ENCODE data around the gene PRELP.
A peak's percentile ranks its signal among the peaks of the same experiment; 100 is the strongest.

PRELP gene

GRCh38 chr1:203477748-203478147 is 2.1 kb downstream of the PRELP start:
- DNase-seq (peak; percentile 14), ATAC-seq (replicated peaks) (peak; percentile 81 to 92)
- Mint-ChIP-seq H3K27me3 (peaks cover 6 to 10% of the 10 kb centered on the region in 2 donors), H3K4me1 (peaks cover 17 to 25% of the 10 kb centered on the region in 2 donors), H3K4me3 (no peak overlapping the region), H3K9me3 (no peaks in the 10 kb centered on the region), H3K36me3 (no peaks in the 10 kb centered on the region), H3K27ac (no peak overlapping the region)

- Mint-ChIP-seq H3K27me3 (peaks cover 6 to 8% of the 10 kb centered on the region in 2 donors), H3K27ac (no peak overlapping the region), H3K36me3 (no peaks in the 10 kb centered on the region), H3K9me3 (no peaks in the 10 kb centered on the region), H3K4me1 (peaks cover 17 to 25% of the 10 kb centered on the region in 2 donors), H3K4me3 (no peak overlapping the region)
- no peak for DNase-seq
- ATAC-seq (replicated peaks) = peak in 1 of 2 donors; percentile 17
These were observed 2.6 kb downstream of the PRELP start for GRCh38 chr1:203478231-203478630.

DNA sequence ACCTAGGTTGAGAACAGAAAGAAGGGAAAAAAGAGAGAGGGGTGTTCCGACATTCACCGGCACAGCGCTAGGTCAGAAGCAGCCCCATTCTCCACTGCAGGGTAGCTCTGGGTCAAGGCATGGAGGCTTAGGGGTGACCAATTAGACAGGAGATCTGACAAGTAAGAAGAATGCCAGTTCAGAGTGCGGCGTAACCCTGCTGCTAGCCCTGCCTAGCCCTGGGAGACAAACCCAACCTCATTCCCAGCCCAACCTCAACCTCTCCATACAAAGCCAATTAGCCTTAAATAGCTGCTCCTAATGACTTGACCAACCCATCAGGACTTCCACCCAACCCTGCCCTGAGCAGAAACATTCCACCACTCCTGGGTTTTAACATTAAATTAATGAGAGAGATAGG is 3.4 kb downstream of the PRELP start:
- Mint-ChIP-seq H3K36me3 (no peaks in the 10 kb centered on the region), H3K9me3 (no peaks in the 10 kb centered on the region), H3K27ac (no peak overlapping the region), H3K4me3 (no peak overlapping the region), H3K4me1 (peaks cover 17 to 25% of the 10 kb centered on the region in 2 donors), H3K27me3 (peaks cover 6 to 8% of the 10 kb centered on the region in 2 donors)
- DNase-seq = no peak
- no peak for ATAC-seq (replicated peaks)

GRCh38 chr1:203479646-203480045 is 4.0 kb downstream of the PRELP start:
- H3K27me3 Mint-ChIP-seq = peaks cover 6 to 8% of the 10 kb centered on the region in 2 donors
- no peak for ATAC-seq (replicated peaks)

GRCh38 chr1:203480084-203480483 is 4.5 kb downstream of the PRELP start:
- no peak for DNase-seq
- Mint-ChIP-seq H3K36me3 (no peaks in the 10 kb centered on the region), H3K9me3 (no peaks in the 10 kb centered on the region), H3K27me3 (peaks cover 6 to 8% of the 10 kb centered on the region in 2 donors), H3K4me1 (peaks cover 17 to 25% of the 10 kb centered on the region in 2 donors), H3K4me3 (no peak overlapping the region), H3K27ac (no peak overlapping the region)
- ATAC-seq (replicated peaks) = no peak

More at GRCh38 chr1:203479646-203480045, 4.0 kb downstream of the PRELP start:
- Mint-ChIP-seq H3K4me3 (no peak overlapping the region), H3K9me3 (no peaks in the 10 kb centered on the region), H3K4me1 (peaks cover 17 to 25% of the 10 kb centered on the region in 2 donors), H3K27ac (no peak overlapping the region), H3K36me3 (no peaks in the 10 kb centered on the region)
- DNase-seq = no peak

- no peak for DNase-seq
- Mint-ChIP-seq H3K4me1 (peaks cover 17 to 25% of the 10 kb centered on the region in 2 donors), H3K36me3 (no peaks in the 10 kb centered on the region), H3K27me3 (peaks cover 6 to 8% of the 10 kb centered on the region in 2 donors), H3K27ac (no peak overlapping the region), H3K4me3 (no peak overlapping the region), H3K9me3 (no peaks in the 10 kb centered on the region)
- peak; percentile 35 to 44 for ATAC-seq (replicated peaks)
These were observed 5.0 kb downstream of the PRELP start for GRCh38 chr1:203480525-203481084.

GRCh38 chr1:203481196-203481595 is 5.6 kb downstream of the PRELP start:
- DNase-seq (no peak), ATAC-seq (replicated peaks) (no peak)
- no peak overlapping the region for H3K27ac Mint-ChIP-seq
- H3K27me3 Mint-ChIP-seq = peaks cover 3% of the 10 kb centered on the region in 2 donors
- peaks cover 17 to 25% of the 10 kb centered on the region in 2 donors for H3K4me1 Mint-ChIP-seq
- H3K9me3 Mint-ChIP-seq = no peaks in the 10 kb centered on the region
- no peak overlapping the region for H3K4me3 Mint-ChIP-seq
- no peaks in the 10 kb centered on the region for H3K36me3 Mint-ChIP-seq

DNA sequence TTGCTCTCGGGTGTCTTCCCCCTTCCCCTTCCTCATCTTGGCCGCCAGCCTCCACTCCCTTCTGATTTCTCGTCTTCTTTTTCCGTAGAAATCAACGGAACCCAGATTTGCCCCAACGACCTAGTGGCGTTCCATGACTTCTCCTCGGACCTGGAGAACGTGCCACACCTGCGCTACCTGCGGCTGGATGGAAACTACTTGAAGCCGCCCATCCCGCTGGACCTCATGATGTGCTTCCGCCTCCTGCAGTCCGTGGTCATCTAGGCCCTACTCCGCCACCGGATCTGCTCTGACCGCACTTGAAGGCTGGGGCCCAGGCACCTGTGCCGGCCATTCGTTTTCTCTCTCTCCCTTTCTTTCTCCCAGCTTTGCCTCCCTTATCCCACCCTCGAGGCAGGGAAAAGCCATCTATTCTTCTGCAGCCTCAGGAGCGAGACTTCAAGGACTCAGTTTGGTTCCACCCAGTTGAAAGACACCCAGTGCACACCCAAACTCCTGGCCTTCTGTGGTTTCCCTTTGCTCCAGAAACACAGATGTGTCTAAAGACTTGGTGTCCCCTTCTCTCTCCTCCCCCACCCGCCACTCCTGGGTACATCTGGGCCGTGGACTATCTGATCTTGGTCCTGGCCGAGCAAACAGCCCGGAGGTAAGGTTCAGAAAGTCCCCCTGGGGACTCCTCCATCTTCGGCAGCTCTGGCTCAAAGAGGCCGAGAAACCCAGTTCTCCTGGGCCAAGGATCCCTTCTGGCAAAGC is 11.2 kb downstream of the PRELP start:
- Mint-ChIP-seq H3K9me3 (no peaks in the 10 kb centered on the region), H3K27ac (no peak overlapping the region), H3K4me3 (peak overlapping the region; percentile 75 to 85), H3K36me3 (no peaks in the 10 kb centered on the region), H3K4me1 (peaks cover 2 to 12% of the 10 kb centered on the region in 2 donors), H3K27me3 (peaks cover 2 to 10% of the 10 kb centered on the region in 2 donors)
- DNase-seq (no peak), ATAC-seq (replicated peaks) (peak; percentile 5 to 8)

- no peaks in the 10 kb centered on the region for H3K9me3 Mint-ChIP-seq
- H3K27me3 Mint-ChIP-seq = peaks cover 6 to 14% of the 10 kb centered on the region in 2 donors
- H3K4me1 Mint-ChIP-seq = peaks cover 2 to 12% of the 10 kb centered on the region in 2 donors
- H3K36me3 Mint-ChIP-seq = no peaks in the 10 kb centered on the region
- ATAC-seq (replicated peaks) = no peak
- DNase-seq = no peak
- H3K27ac Mint-ChIP-seq = no peak overlapping the region
- H3K4me3 Mint-ChIP-seq = no peak overlapping the region
These were observed 12.9 kb downstream of the PRELP start for GRCh38 chr1:203488539-203488938.

DNA sequence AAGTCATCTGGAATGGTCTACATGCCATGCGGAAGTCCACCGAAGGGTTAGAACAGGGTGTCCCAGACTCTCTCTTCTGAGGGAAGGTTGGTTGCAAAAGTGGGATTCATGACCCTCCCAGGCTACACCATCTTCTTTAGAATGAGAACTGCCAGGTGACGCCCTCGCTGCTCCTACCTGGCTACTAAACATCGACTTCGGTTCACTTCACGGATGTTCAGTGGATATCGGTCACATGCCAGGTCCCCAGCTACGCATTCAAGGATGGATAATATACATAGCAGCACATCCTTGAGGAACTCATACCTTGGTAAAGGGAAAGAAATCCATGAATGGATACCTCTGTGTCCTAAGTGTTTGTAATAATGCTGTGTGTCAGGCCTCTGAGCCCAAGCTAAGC is 15.0 kb downstream of the PRELP start:
- DNase-seq (no peak), ATAC-seq (replicated peaks) (no peak)
- H3K4me3 Mint-ChIP-seq = no peak overlapping the region
- H3K4me1 Mint-ChIP-seq = peaks cover 2 to 12% of the 10 kb centered on the region in 2 donors
- peaks cover 11 to 14% of the 10 kb centered on the region in 2 donors for H3K27me3 Mint-ChIP-seq
- no peaks in the 10 kb centered on the region for H3K36me3 Mint-ChIP-seq
- no peaks in the 10 kb centered on the region for H3K9me3 Mint-ChIP-seq
- H3K27ac Mint-ChIP-seq = no peak overlapping the region

DNA sequence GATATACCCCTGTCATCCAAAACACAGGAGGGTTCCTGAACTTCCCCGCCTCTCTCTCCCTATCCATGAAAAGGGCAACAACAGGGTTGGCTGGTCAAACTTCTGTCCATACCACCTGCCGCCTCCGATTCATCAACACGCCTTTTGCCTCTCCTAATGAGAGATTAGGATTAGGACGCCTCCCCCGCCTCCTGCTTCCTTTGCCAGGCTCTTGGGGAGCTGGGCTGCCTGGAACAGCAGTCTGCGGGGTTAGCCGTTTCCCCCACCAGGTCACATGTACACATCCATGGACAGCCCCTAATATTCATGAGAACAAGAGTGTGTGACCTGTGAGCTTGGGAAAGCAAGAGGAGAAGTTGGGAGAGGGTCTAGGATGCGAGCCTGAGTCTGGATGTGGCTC is 16.1 kb downstream of the PRELP start:
- Mint-ChIP-seq H3K4me3 (no peak overlapping the region), H3K27me3 (peaks cover 15% of the 10 kb centered on the region in 2 donors), H3K4me1 (peaks cover 2 to 12% of the 10 kb centered on the region in 2 donors), H3K36me3 (no peaks in the 10 kb centered on the region), H3K27ac (peak overlapping the region; percentile 53), H3K9me3 (no peaks in the 10 kb centered on the region)
- DNase-seq = no peak
- ATAC-seq (replicated peaks) = no peak

DNA sequence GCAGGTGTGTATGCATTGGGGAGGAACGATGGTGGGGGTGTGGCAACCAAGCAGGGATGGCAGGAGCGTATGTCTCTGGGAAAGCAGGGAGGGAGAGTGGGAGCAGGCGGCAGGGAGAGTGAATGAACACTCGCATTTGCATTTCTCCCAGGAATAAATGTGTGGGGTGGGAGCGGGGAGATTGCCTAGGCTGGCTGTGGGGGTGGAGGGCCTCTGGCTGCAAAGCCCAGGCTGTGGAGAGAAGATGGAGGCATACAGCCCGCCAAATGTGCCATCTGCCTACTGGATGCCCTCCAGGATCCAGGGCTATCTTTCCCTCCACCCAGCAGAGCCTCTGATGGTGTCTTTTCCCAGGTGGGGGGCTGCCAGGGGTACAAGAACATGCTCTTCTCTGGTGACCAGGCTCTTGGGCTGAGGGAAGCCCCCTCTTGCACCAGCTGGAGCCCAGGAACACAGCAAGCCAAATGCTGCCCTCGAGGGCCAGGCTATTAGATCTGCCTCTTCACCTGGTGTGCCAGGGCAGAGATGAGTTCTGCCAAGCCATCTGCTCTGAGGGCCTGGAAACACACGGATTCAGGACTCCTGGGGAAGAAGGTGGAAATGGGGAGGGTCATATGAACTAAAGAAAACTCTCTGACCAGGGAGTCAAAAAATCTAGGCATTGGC is 16.6 kb downstream of the PRELP start:
- Mint-ChIP-seq H3K4me1 (peaks cover 2 to 8% of the 10 kb centered on the region in 2 donors), H3K36me3 (no peaks in the 10 kb centered on the region), H3K4me3 (no peak overlapping the region), H3K9me3 (no peaks in the 10 kb centered on the region), H3K27me3 (peaks cover 17 to 18% of the 10 kb centered on the region in 2 donors), H3K27ac (peak overlapping the region; percentile 53)
- ATAC-seq (replicated peaks) (no peak), DNase-seq (no peak)

- no peak for DNase-seq
- Mint-ChIP-seq H3K9me3 (no peaks in the 10 kb centered on the region), H3K4me1 (peaks cover 0 to 3% of the 10 kb centered on the region in 2 donors), H3K27me3 (peaks cover 17 to 18% of the 10 kb centered on the region in 2 donors), H3K4me3 (no peak overlapping the region), H3K27ac (no peak overlapping the region), H3K36me3 (no peaks in the 10 kb centered on the region)
- ATAC-seq (replicated peaks) = no peak
These were observed 17.1 kb downstream of the PRELP start for GRCh38 chr1:203492748-203493130.

DNA sequence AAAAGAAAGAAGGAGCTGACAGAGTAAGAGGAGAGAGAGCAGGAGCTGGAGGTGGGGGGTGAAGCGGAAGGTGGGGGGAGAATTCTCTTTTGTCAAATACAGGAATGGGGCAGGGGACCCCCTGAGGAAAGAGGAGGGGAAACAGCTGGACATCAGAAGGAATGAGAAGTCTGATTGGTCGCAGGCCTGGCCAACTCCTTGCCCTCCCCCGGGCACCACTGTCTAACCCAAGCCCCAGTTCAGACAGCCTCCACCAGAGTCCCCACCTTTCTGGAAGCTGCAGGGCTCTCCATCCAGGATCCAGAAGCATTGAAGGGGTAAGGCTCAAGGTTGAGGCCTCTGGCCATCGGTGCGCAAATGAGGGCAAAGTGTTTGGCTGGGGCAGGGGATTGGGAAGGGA is 18.3 kb downstream of the PRELP start, which contains the start of gene OPTC:
OPTC (plus strand) TSS at position 253 of the 400 bp plus-strand sequence. CDS start 1,853 bp downstream, outside the sequence.
- Mint-ChIP-seq H3K4me1 (no peaks in the 10 kb centered on the region), H3K9me3 (no peaks in the 10 kb centered on the region), H3K4me3 (no peak within 1 kb of the TSS), H3K27ac (peak within 1 kb of the TSS; percentile 53), H3K27me3 (peaks cover 17 to 18% of the 10 kb centered on the region in 2 donors), H3K36me3 (no peaks in the 10 kb centered on the region)
- DNase-seq (no peak), ATAC-seq (replicated peaks) (no peak)
